ENCODE data around the gene STX5. TPM values are rescaled to one million over a fixed set of nuclear protein-coding genes. Genes with fewer than 3 reads are reported as not detected.
"Not testable (repeated sequence)": the region's sequence is repeated elsewhere in the genome, so short reads cannot be mapped to it uniquely, and the experiment has no call there.

Gene STX5

GRCh38 chr11:62774407-62774806 lies 57.4 kb downstream of the STX5 start:
- DNase-seq (ENCODE audit: low read depth in 1 of 2, low spot score in 1 of 2) = no peak
- peak overlapping the region; percentile 51; the same call in 1 of the 2 replicates for H3K27ac ChIP-seq (replicated peaks)
- H3K4me3 ChIP-seq (replicated peaks; ENCODE audit: insufficient read depth, low read length) = no peak overlapping the region
- no peaks in the 10 kb centered on the region for H3K27me3 ChIP-seq (ENCODE audit: insufficient read depth, poor library complexity, severe bottlenecking)
- no peak for TF ChIP-seq GABPA (IDR thresholded peaks at IDR 0.05; ENCODE audit: low read depth)
- TF ChIP-seq SPI1 (IDR thresholded peaks at IDR 0.05; ENCODE audit: borderline replicate concordance, low read depth) = no peak
- no peak for TF ChIP-seq CTCF (IDR thresholded peaks at IDR 0.05; ENCODE audit: insufficient read depth, low read length)
- TF ChIP-seq REST (IDR thresholded peaks at IDR 0.05; ENCODE audit: insufficient replicate concordance, low read depth) = no peak
- no peak for TF ChIP-seq POLR2AphosphoS5 (IDR thresholded peaks at IDR 0.05; ENCODE audit: low read depth)

- Histone ChIP-seq H3K27me3 (ENCODE audit: insufficient read depth, poor library complexity, severe bottlenecking) (no peaks in the 10 kb centered on the region), H3K4me3 (replicated peaks; ENCODE audit: insufficient read depth, low read length) (peak within 1 kb of the TSS; percentile 74), H3K27ac (replicated peaks) (peak within 1 kb of the TSS; percentile 91)
- TF ChIP-seq POLR2AphosphoS5 (IDR thresholded peaks at IDR 0.05; ENCODE audit: low read depth) (peak; percentile 46), GABPA (IDR thresholded peaks at IDR 0.05; ENCODE audit: low read depth) (no peak)
- peak; percentile 96 to 98 for DNase-seq (ENCODE audit: low read depth in 1 of 2, low spot score in 1 of 2)
Measured at GRCh38 chr11:62771144-62772021, 60.5 kb downstream of the STX5 start, which contains the start of gene TAF6L. Gene TAF6L (plus strand): TSS chr11:62771396. CDS start chr11:62775784, 4,388 bp downstream.

GRCh38 chr11:62770778-62771143 lies 61.1 kb downstream of the STX5 start:
- TF ChIP-seq SPI1 (IDR thresholded peaks at IDR 0.05; ENCODE audit: borderline replicate concordance, low read depth) (peak; percentile 83), POLR2AphosphoS5 (IDR thresholded peaks at IDR 0.05; ENCODE audit: low read depth) (no peak; the same call in 1 of the 2 replicates)
- no peak for DNase-seq (ENCODE audit: low read depth in 1 of 2, low spot score in 1 of 2)
- no peaks in the 10 kb centered on the region for H3K27me3 ChIP-seq (ENCODE audit: insufficient read depth, poor library complexity, severe bottlenecking)
- H3K27ac ChIP-seq (replicated peaks) = peak overlapping the region; percentile 91
- peak overlapping the region; percentile 74 for H3K4me3 ChIP-seq (replicated peaks; ENCODE audit: insufficient read depth, low read length)

- not testable (repeated sequence) for H3K27me3 ChIP-seq (ENCODE audit: insufficient read depth, poor library complexity, severe bottlenecking); DNase-seq (ENCODE audit: low read depth in 1 of 2, low spot score in 1 of 2)
- peak overlapping the region; percentile 0 for H3K4me3 ChIP-seq (replicated peaks; ENCODE audit: insufficient read depth, low read length)
- H3K27ac ChIP-seq (replicated peaks) = peak overlapping the region; percentile 75
Measured at GRCh38 chr11:62760867-62761227, 71.0 kb downstream of the STX5 start.

- Histone ChIP-seq H3K27ac (replicated peaks) (no peak overlapping the region), H3K27me3 (ENCODE audit: insufficient read depth, poor library complexity, severe bottlenecking) (no peaks in the 10 kb centered on the region), H3K4me3 (replicated peaks; ENCODE audit: insufficient read depth, low read length) (no peak overlapping the region)
- no peak for DNase-seq (ENCODE audit: low read depth in 1 of 2, low spot score in 1 of 2)
- TF ChIP-seq GABPA (IDR thresholded peaks at IDR 0.05; ENCODE audit: low read depth) (no peak), SPI1 (IDR thresholded peaks at IDR 0.05; ENCODE audit: borderline replicate concordance, low read depth) (no peak), POLR2AphosphoS5 (IDR thresholded peaks at IDR 0.05; ENCODE audit: low read depth) (no peak), REST (IDR thresholded peaks at IDR 0.05; ENCODE audit: insufficient replicate concordance, low read depth) (no peak)
Measured at GRCh38 chr11:62757846-62758788, 73.7 kb downstream of the STX5 start.

Small RNAs within 50 kb of the gene (microRNA-seq; reads per million reads assigned to microRNA genes)
- 1.5 reads per million for gene MIR6514
- not detected for gene MIR6748

Measured in HL-60 (cell line).